ENCODE measurements around the gene NSD1. TPM values are rescaled to one million over a fixed set of nuclear protein-coding genes. Genes with fewer than 3 reads are reported as not detected.

The NSD1 gene
- total RNA-seq, 3 donors from 2014 or later: 59.3 to 103 (median 69.7) TPM

GRCh38 chr5:177234841-177235240 is 101.3 kb downstream of the NSD1 start:
- DNase-seq (no peak), ATAC-seq (no peak)
- no peaks in the 10 kb centered on the region for H3K36me3 ChIP-seq (ENCODE audit: low read depth)
- H3K4me3 ChIP-seq: no peak overlapping the region
- H3K4me1 ChIP-seq (ENCODE audit: low read depth): peaks cover 5% of the 10 kb centered on the region
- no peaks in the 10 kb centered on the region for H3K9me3 ChIP-seq
- intact Hi-C loops (cut with DNase I, micrococcal nuclease): no loop called here
- TF ChIP-seq CTCF (IDR thresholded peaks at IDR 0.05): no peak

- Histone ChIP-seq H3K9me3 (no peaks in the 10 kb centered on the region), H3K36me3 (ENCODE audit: low read depth) (no peaks in the 10 kb centered on the region), H3K4me3 (no peak overlapping the region), H3K4me1 (ENCODE audit: low read depth) (no peaks in the 10 kb centered on the region)
- TF ChIP-seq CTCF (IDR thresholded peaks at IDR 0.05): no peak
- ATAC-seq (no peak), DNase-seq (no peak)
- intact Hi-C loops (cut with DNase I, micrococcal nuclease): no loop called here
These were observed 108.2 kb downstream of the NSD1 start for GRCh38 chr5:177241768-177242167.

DNA sequence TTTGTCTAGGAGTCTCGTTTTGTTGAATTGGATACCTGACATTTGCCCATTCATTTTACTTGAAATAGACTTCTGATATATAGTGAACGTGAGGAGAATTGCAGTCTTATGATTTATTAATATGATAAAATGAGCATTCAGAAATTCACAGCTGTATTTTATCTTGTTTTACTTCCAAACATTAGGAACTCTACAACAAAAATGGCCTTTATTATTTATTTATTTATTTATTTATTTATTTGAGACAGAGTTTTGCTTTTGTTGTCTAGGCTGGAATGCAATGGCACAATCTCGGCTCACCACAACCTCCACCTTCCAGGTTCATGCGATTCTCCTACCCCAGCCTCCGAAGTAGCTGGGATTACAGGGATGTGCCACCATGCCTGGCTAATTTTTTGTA is 108.7 kb downstream of the NSD1 start:
- H3K36me3 ChIP-seq (ENCODE audit: low read depth): no peaks in the 10 kb centered on the region
- intact Hi-C loops (cut with DNase I, micrococcal nuclease): no loop called here
- no peak for TF ChIP-seq CTCF (IDR thresholded peaks at IDR 0.05)

GRCh38 chr5:177249761-177250537 is 116.4 kb downstream of the NSD1 start:
- TF ChIP-seq CTCF (IDR thresholded peaks at IDR 0.05): no peak
- Histone ChIP-seq H3K4me3 (no peak overlapping the region), H3K4me1 (ENCODE audit: low read depth) (no peaks in the 10 kb centered on the region), H3K36me3 (ENCODE audit: low read depth) (no peaks in the 10 kb centered on the region), H3K9me3 (no peaks in the 10 kb centered on the region)
- DNase-seq (no peak), ATAC-seq (no peak)
- intact Hi-C loops (cut with DNase I, micrococcal nuclease): no loop called here

More for the DNA sequence above, 108.7 kb downstream of the NSD1 start:
- DNase-seq: no peak
- H3K4me3 ChIP-seq: no peak overlapping the region
- no peaks in the 10 kb centered on the region for H3K9me3 ChIP-seq
- no peak for ATAC-seq
- no peaks in the 10 kb centered on the region for H3K4me1 ChIP-seq (ENCODE audit: low read depth)

DNA sequence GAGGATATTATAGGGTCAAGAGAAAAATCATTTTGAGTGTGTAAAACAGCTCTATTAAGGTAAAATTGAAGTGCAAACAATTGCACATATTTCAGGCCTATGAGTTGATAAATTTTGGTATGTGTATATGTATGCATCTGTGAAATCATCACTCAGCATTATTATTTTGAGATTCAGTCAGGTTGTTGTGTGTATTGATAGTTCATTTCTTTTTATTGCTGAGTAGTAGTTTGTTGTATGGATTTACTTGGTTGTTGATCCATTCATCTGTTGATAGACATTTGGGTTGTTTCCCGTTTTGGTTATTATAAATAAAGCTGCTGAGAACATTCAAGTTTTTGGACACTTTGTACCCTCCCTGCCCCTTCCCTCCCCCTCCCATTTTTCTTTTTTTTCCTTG is 119.7 kb downstream of the NSD1 start:
- H3K9me3 ChIP-seq: no peaks in the 10 kb centered on the region
- no peaks in the 10 kb centered on the region for H3K4me1 ChIP-seq (ENCODE audit: low read depth)
- ATAC-seq: no peak
- H3K36me3 ChIP-seq (ENCODE audit: low read depth): peaks cover 2% of the 10 kb centered on the region
- H3K4me3 ChIP-seq: no peak overlapping the region
- no peak for DNase-seq
- TF ChIP-seq CTCF (IDR thresholded peaks at IDR 0.05): no peak
- intact Hi-C loops (cut with DNase I, micrococcal nuclease): no loop called here
